ENCODE results near the gene PREPL.

GRCh38 chr2:44352510-44352909, 8.8 kb downstream of the PREPL start:
- no peak for TF ChIP-seq CTCF (IDR thresholded peaks at IDR 0.05)
- TF ChIP-seq POLR2A (IDR thresholded peaks at IDR 0.05), result no peak

Data from Peyer's patch (tissue), 4 donors.